Liver (tissue), 9 donors: ENCODE data around the gene PRXL2A. TPM values are rescaled to one million over a fixed set of nuclear protein-coding genes. Genes with fewer than 3 reads are reported as not detected.

ENCODE experiments used
- DNase-seq: peaks from one replicate; pipeline ENCODE4 v3.0.0-alpha.2; 2017; ENCODE audit warnings: low spot score
- H3K27ac ChIP-seq, 2 donors: one replicate each; pipeline ENCODE4 v1.7.0; 2013; ENCODE audit warnings: inconsistent platforms in 2 of 2, low read length in 2 of 2, control low read depth in 1 of 2, low read depth in 1 of 2, mild to moderate bottlenecking in 1 of 2
- H3K27me3 ChIP-seq, 4 donors: one replicate each; pipeline versions ENCODE4 v1.6.1 to v1.7.0; 2013; ENCODE audit warnings: low read length in 3 of 4, inconsistent platforms in 1 of 4, mild to moderate bottlenecking in 1 of 4, moderate library complexity in 1 of 4; ENCODE audit not compliant: control insufficient read depth in 4 of 4, insufficient read depth in 4 of 4
- H3K36me3 ChIP-seq, 4 donors: one replicate each; pipeline versions ENCODE4 v1.6.1 to v1.7.0; 2013; ENCODE audit warnings: low read length in 3 of 4, mild to moderate bottlenecking in 3 of 4, low read depth in 1 of 4, moderate library complexity in 1 of 4; ENCODE audit not compliant: control insufficient read depth in 4 of 4, insufficient read depth in 3 of 4
- H3K4me1 ChIP-seq, 4 donors: one replicate each; pipeline versions ENCODE4 v1.6.1 to v1.7.0; 2013; ENCODE audit warnings: low read length in 3 of 4, mild to moderate bottlenecking in 3 of 4, moderate library complexity in 1 of 4; ENCODE audit not compliant: control insufficient read depth in 4 of 4, insufficient read depth in 4 of 4
- H3K4me3 ChIP-seq, 3 donors: one replicate each; pipeline versions ENCODE4 v1.6.1 to v1.7.0; 2013; ENCODE audit warnings: low read length in 3 of 3, control low read depth in 1 of 3, low read depth in 1 of 3, mild to moderate bottlenecking in 1 of 3
- H3K9ac ChIP-seq, 2 donors: one replicate each; pipeline ENCODE4 v1.7.0; 2013; ENCODE audit warnings: low read length in 2 of 2, mild to moderate bottlenecking in 2 of 2, moderate library complexity in 2 of 2, control low read depth in 1 of 2, low read depth in 1 of 2
- H3K9me3 ChIP-seq, 4 donors: one replicate each; pipeline versions ENCODE4 v1.6.1 to v1.7.0; 2013; ENCODE audit warnings: low read length in 3 of 4; ENCODE audit not compliant: control insufficient read depth in 4 of 4
- EGR1 ChIP-seq, 2 donors: IDR thresholded peaks; 2 replicates each; pipeline ENCODE4 v1.6.1; 2016 to 2018; ENCODE audit warnings: antibody characterized with exemption in 2 of 2, low read depth in 2 of 2
- FOXA1 ChIP-seq: IDR thresholded peaks from 2 replicates; pipeline ENCODE4 v1.6.1; 2016; ENCODE audit warnings: antibody characterized with exemption
- FOXA2 ChIP-seq: IDR thresholded peaks from 2 replicates; pipeline ENCODE4 v1.6.1; 2016; ENCODE audit warnings: antibody characterized with exemption
- GABPA ChIP-seq, 2 donors: IDR thresholded peaks in 1 of 2; conservative IDR thresholded peaks in 1 of 2; 2 replicates each; pipeline ENCODE4 v1.6.1; 2016; ENCODE audit warnings: antibody characterized with exemption in 2 of 2, mild to moderate bottlenecking in 1 of 2, moderate library complexity in 1 of 2
- HNF4A ChIP-seq, 2 donors: conservative IDR thresholded peaks; 2 replicates each; pipeline ENCODE4 v1.6.1; 2016; ENCODE audit warnings: antibody characterized with exemption in 2 of 2, mild to moderate bottlenecking in 2 of 2
- HNF4G ChIP-seq: IDR thresholded peaks from 2 replicates; pipeline ENCODE4 v1.6.1; 2016; ENCODE audit warnings: antibody characterized with exemption
- JUND ChIP-seq, 2 donors: IDR thresholded peaks; 2 replicates each; pipeline ENCODE4 v1.6.1; 2016; ENCODE audit warnings: antibody characterized with exemption in 2 of 2
- NR2F2 ChIP-seq: IDR thresholded peaks from 2 replicates; pipeline ENCODE4 v1.6.1; 2016; ENCODE audit warnings: antibody characterized with exemption
- RAD21 ChIP-seq, 2 donors: IDR thresholded peaks; 2 replicates each; pipeline ENCODE4 v1.6.1; 2016; ENCODE audit warnings: antibody characterized with exemption in 2 of 2, mild to moderate bottlenecking in 2 of 2
- RXRA ChIP-seq, 2 donors: IDR thresholded peaks; 2 replicates each; pipeline ENCODE4 v1.6.1; 2017 to 2018; ENCODE audit warnings: antibody characterized with exemption in 2 of 2, mild to moderate bottlenecking in 1 of 2
- SP1 ChIP-seq: IDR thresholded peaks from 2 replicates; pipeline ENCODE4 v1.6.1; 2018; ENCODE audit warnings: antibody characterized with exemption, mild to moderate bottlenecking
- TAF1 ChIP-seq: conservative IDR thresholded peaks from 2 replicates; pipeline ENCODE4 v1.6.1; 2016; ENCODE audit warnings: antibody characterized with exemption, mild to moderate bottlenecking
- YY1 ChIP-seq: IDR thresholded peaks from 2 replicates; pipeline ENCODE4 v1.6.1; 2016; ENCODE audit warnings: antibody characterized with exemption, mild to moderate bottlenecking
- WGBS: extraction: QIAGEN DNeasy Blood & Tissue Kit; methylation state at CpG from one replicate; pipeline ENCODE4 v1.1.7; 2013; 5-methylcytosine and 5-hydroxymethylcytosine counted together
- polyA plus RNA-seq, 2 donors: library from polyadenylated mRNA; stranded (reverse) in 1 of 2; unstranded in 1 of 2; fragments of 200-250 nt in 1 of 2; fragments of >200 nt in 1 of 2; fragmentation: Nextera tagmentation in 1 of 2; extraction: Ambion mirVana in 1 of 2; gene quantifications; one replicate each; pipeline versions ENCODE4 v1.2.1 to v1.2.3, GENCODE V29; 2013 to 2015
- total RNA-seq, 2 donors: library from RNA; depleted of rRNA; stranded (reverse); fragments of >200 nt; gene quantifications; one replicate each; pipeline ENCODE4 v1.2.3, GENCODE V29; 2014
- TF ChIP-seq, protein P1 (sequence below): IDR thresholded peaks from 2 replicates; pipeline ENCODE4 v1.6.1; 2016; ENCODE audit warnings: antibody characterized with exemption
- TF ChIP-seq, protein P2 (sequence below): IDR thresholded peaks from 2 replicates; pipeline ENCODE4 v1.6.1; 2016; ENCODE audit warnings: antibody characterized with exemption, mild to moderate bottlenecking
- TF ChIP-seq, protein P3 (sequence below): IDR thresholded peaks from 2 replicates; pipeline ENCODE4 v1.6.1; 2016; ENCODE audit warnings: antibody characterized with exemption
- TF ChIP-seq, protein P4 (sequence below): fragments of 150-350 bp; IDR thresholded peaks from 2 replicates; pipeline ENCODE4 v1.5.1; 2017; ENCODE audit warnings: improper control_type of control experiment, low read depth, low read length; ENCODE audit not compliant: missing input control
- TF ChIP-seq, protein P5 (sequence below): IDR thresholded peaks from 2 replicates; pipeline ENCODE4 v1.6.1; 2016; ENCODE audit warnings: antibody characterized with exemption
- donor health status: healthy.
- donor health status: healthy.
- donor health status: healthy.
- donor health status: healthy.
- donor health status: healthy.

Gene PRXL2A
- total and polyA plus RNA-seq, 4 donors = 48.5 to 87.4 (median 54.1) TPM

DNA sequence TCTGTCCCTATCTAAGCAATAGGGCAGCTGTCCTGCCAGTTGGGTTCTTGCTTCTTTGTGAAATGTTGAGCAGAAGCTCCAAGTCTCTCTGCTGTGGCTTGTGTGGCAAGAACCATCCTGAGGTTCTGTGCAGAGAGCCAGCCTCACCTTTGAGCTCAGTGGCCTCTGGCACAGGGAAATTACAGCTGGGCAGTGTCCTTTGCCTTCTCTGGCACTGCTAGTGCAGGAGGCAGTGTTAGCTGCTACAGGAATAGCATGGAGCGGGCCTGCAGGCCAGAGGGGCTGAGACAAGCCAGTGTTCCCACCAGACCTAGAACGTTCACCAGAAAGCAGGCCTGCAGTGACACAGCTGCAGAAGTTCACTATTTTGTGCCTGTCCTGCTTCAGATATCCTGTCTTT, 1.8 kb downstream of the PRXL2A start:
- H3K27me3 ChIP-seq = no peaks in the 10 kb centered on the region
- TF ChIP-seq, protein P1, sequence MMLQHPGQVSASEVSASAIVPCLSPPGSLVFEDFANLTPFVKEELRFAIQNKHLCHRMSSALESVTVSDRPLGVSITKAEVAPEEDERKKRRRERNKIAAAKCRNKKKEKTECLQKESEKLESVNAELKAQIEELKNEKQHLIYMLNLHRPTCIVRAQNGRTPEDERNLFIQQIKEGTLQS = no peak
- peak; percentile 78 for TF ChIP-seq NR2F2
- TF ChIP-seq SP1 = peak; percentile 91
- peak in 1 of 2 donors; percentile 33 for TF ChIP-seq RAD21 (IDR thresholded peaks at IDR 0.05)
- TF ChIP-seq FOXA1 = no peak
- TF ChIP-seq HNF4A (conservative IDR thresholded peaks at IDR 0.05) = peak; percentile 91 to 94
- TF ChIP-seq JUND (IDR thresholded peaks at IDR 0.05) = peak in 1 of 2 donors; percentile 58
- TF ChIP-seq HNF4G = peak; percentile 75
- no peak for TF ChIP-seq FOXA2
- TF ChIP-seq, protein P2, sequence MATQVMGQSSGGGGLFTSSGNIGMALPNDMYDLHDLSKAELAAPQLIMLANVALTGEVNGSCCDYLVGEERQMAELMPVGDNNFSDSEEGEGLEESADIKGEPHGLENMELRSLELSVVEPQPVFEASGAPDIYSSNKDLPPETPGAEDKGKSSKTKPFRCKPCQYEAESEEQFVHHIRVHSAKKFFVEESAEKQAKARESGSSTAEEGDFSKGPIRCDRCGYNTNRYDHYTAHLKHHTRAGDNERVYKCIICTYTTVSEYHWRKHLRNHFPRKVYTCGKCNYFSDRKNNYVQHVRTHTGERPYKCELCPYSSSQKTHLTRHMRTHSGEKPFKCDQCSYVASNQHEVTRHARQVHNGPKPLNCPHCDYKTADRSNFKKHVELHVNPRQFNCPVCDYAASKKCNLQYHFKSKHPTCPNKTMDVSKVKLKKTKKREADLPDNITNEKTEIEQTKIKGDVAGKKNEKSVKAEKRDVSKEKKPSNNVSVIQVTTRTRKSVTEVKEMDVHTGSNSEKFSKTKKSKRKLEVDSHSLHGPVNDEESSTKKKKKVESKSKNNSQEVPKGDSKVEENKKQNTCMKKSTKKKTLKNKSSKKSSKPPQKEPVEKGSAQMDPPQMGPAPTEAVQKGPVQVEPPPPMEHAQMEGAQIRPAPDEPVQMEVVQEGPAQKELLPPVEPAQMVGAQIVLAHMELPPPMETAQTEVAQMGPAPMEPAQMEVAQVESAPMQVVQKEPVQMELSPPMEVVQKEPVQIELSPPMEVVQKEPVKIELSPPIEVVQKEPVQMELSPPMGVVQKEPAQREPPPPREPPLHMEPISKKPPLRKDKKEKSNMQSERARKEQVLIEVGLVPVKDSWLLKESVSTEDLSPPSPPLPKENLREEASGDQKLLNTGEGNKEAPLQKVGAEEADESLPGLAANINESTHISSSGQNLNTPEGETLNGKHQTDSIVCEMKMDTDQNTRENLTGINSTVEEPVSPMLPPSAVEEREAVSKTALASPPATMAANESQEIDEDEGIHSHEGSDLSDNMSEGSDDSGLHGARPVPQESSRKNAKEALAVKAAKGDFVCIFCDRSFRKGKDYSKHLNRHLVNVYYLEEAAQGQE = peak; percentile 35
- peak; percentile 17 for TF ChIP-seq YY1
- TF ChIP-seq GABPA (IDR thresholded peaks at IDR 0.05 in 1 of 2, conservative IDR thresholded peaks at IDR 0.05 in 1 of 2) = no peak
- TF ChIP-seq, protein P3, sequence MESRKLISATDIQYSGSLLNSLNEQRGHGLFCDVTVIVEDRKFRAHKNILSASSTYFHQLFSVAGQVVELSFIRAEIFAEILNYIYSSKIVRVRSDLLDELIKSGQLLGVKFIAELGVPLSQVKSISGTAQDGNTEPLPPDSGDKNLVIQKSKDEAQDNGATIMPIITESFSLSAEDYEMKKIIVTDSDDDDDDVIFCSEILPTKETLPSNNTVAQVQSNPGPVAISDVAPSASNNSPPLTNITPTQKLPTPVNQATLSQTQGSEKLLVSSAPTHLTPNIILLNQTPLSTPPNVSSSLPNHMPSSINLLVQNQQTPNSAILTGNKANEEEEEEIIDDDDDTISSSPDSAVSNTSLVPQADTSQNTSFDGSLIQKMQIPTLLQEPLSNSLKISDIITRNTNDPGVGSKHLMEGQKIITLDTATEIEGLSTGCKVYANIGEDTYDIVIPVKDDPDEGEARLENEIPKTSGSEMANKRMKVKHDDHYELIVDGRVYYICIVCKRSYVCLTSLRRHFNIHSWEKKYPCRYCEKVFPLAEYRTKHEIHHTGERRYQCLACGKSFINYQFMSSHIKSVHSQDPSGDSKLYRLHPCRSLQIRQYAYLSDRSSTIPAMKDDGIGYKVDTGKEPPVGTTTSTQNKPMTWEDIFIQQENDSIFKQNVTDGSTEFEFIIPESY = no peak
- TF ChIP-seq TAF1 = no peak
- no peak for TF ChIP-seq EGR1 (IDR thresholded peaks at IDR 0.05; ENCODE audit: low read depth in 2 of 2)
- TF ChIP-seq, protein P4, sequence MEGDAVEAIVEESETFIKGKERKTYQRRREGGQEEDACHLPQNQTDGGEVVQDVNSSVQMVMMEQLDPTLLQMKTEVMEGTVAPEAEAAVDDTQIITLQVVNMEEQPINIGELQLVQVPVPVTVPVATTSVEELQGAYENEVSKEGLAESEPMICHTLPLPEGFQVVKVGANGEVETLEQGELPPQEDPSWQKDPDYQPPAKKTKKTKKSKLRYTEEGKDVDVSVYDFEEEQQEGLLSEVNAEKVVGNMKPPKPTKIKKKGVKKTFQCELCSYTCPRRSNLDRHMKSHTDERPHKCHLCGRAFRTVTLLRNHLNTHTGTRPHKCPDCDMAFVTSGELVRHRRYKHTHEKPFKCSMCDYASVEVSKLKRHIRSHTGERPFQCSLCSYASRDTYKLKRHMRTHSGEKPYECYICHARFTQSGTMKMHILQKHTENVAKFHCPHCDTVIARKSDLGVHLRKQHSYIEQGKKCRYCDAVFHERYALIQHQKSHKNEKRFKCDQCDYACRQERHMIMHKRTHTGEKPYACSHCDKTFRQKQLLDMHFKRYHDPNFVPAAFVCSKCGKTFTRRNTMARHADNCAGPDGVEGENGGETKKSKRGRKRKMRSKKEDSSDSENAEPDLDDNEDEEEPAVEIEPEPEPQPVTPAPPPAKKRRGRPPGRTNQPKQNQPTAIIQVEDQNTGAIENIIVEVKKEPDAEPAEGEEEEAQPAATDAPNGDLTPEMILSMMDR = no peak
- TF ChIP-seq, protein P5, sequence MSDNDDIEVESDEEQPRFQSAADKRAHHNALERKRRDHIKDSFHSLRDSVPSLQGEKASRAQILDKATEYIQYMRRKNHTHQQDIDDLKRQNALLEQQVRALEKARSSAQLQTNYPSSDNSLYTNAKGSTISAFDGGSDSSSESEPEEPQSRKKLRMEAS = peak; percentile 20
- peak; percentile 89 to 94 for TF ChIP-seq RXRA (IDR thresholded peaks at IDR 0.05)
- DNase-seq = no peak
- H3K9ac ChIP-seq = no peak overlapping the region
- peaks cover 25 to 77% (median 60%) of the 10 kb centered on the region in 4 donors for H3K4me1 ChIP-seq
- no peaks in the 10 kb centered on the region for H3K36me3 ChIP-seq
- H3K27ac ChIP-seq = peak overlapping the region; percentile 25 to 70
- no peak overlapping the region for H3K4me3 ChIP-seq
- H3K9me3 ChIP-seq = no peaks in the 10 kb centered on the region
- WGBS = 21% methylated on average over 2 of the region's 2 CpGs
